ENCODE data around the gene NUDT10.

Gene NUDT10
- long read RNA-seq, donor 1, transcript NUDT10-201 (2 exons, 1,917 nt), result major isoform, 6 of 12 reads
- long read RNA-seq, donor 1, partial matches to known transcripts, result 6 of 12 reads
- long read RNA-seq, donor 1, other reads (novel, unspliced or antisense), result 0 of 12 reads
- long read RNA-seq, donor 2, transcript NUDT10-201 (2 exons, 1,917 nt), result major isoform, 5 of 5 reads
- long read RNA-seq, donor 2, partial matches to known transcripts, result 0 of 5 reads
- long read RNA-seq, donor 2, other reads (novel, unspliced or antisense), result 0 of 5 reads
- long read RNA-seq, donor 3, partial matches to known transcripts, result 0 of 2 reads
- long read RNA-seq, donor 3, other reads (novel, unspliced or antisense), result 0 of 2 reads
- long read RNA-seq, donor 4, transcript NUDT10-201 (2 exons, 1,917 nt), result major isoform, 6 of 6 reads
- long read RNA-seq, donor 4, partial matches to known transcripts, result 0 of 6 reads
- long read RNA-seq, donor 4, other reads (novel, unspliced or antisense), result 0 of 6 reads
- long read RNA-seq, donor 5, transcript NUDT10-201 (2 exons, 1,917 nt), result major isoform, 9 of 9 reads
- long read RNA-seq, donor 5, partial matches to known transcripts, result 0 of 9 reads
- long read RNA-seq, donor 5, other reads (novel, unspliced or antisense), result 0 of 9 reads
- long read RNA-seq, donor 6, partial matches to known transcripts, result 0 of 4 reads
- long read RNA-seq, donor 6, other reads (novel, unspliced or antisense), result 0 of 4 reads
- long read RNA-seq, donor 7, transcript NUDT10-201 (2 exons, 1,917 nt), result major isoform, 9 of 9 reads
- long read RNA-seq, donor 7, partial matches to known transcripts, result 0 of 9 reads
- long read RNA-seq, donor 7, other reads (novel, unspliced or antisense), result 0 of 9 reads
- long read RNA-seq, donor 8, partial matches to known transcripts, result 0 of 4 reads
- long read RNA-seq, donor 8, other reads (novel, unspliced or antisense), result 0 of 4 reads

- DNase-seq, result peak; percentile 77
Measured at GRCh38 chrX:51332188-51332942, at the start of gene NUDT10. Gene NUDT10, plus strand, starts transcription at chrX:51332822. Its CDS starts 144 bp downstream, at chrX:51332966.

GRCh38 chrX:51292421-51292820 is 40.2 kb upstream of the NUDT10 start:
- no peak for DNase-seq

- DNase-seq, result no peak
Measured at GRCh38 chrX:51296138-51296537, 36.5 kb upstream of the NUDT10 start.

GRCh38 chrX:51316271-51316670 is 16.4 kb upstream of the NUDT10 start:
- DNase-seq, result no peak

GRCh38 chrX:51332943-51333785 is 542 bp downstream of the NUDT10 start:
- peak; percentile 21 for DNase-seq

GRCh38 chrX:51334276-51334675 is 1.7 kb downstream of the NUDT10 start:
- DNase-seq, result no peak

- DNase-seq, result peak; percentile 3
Measured at GRCh38 chrX:51336584-51336983, 4.0 kb downstream of the NUDT10 start.

- no peak for DNase-seq
Measured at GRCh38 chrX:51361251-51361650, 28.6 kb downstream of the NUDT10 start.

GRCh38 chrX:51376672-51377071 is 44.0 kb downstream of the NUDT10 start:
- no peak for DNase-seq
